Measurements from ENCODE around the gene ABAT.
"Not testable (repeated sequence)": the region's sequence is repeated elsewhere in the genome, so short reads cannot be mapped to it uniquely, and the experiment has no call there.

Gene ABAT

GRCh38 chr16:8682551-8683259 lies 8.3 kb downstream of the ABAT start:
- DNase-seq (ENCODE audit: low read depth) = no peak

GRCh38 chr16:8683640-8684039 lies 9.2 kb downstream of the ABAT start:
- no peak for DNase-seq (ENCODE audit: low read depth)

- no peak for DNase-seq (ENCODE audit: low read depth)
Observed at GRCh38 chr16:8685617-8686016, 11.2 kb downstream of the ABAT start.

- DNase-seq (ENCODE audit: low read depth) = no peak
Observed at GRCh38 chr16:8686031-8686621, 11.7 kb downstream of the ABAT start.

GRCh38 chr16:8686879-8687278 lies 12.5 kb downstream of the ABAT start:
- DNase-seq (ENCODE audit: low read depth) = no peak

GRCh38 chr16:8689686-8690085 lies 15.3 kb downstream of the ABAT start:
- no peak for DNase-seq (ENCODE audit: low read depth)

- DNase-seq (ENCODE audit: low read depth) = no peak
Observed at GRCh38 chr16:8691728-8692127, 17.3 kb downstream of the ABAT start.

GRCh38 chr16:8694795-8695728 lies 20.6 kb downstream of the ABAT start:
- no peak for DNase-seq (ENCODE audit: low read depth)

GRCh38 chr16:8696880-8697279 lies 22.5 kb downstream of the ABAT start:
- no peak for DNase-seq (ENCODE audit: low read depth)

GRCh38 chr16:8697965-8698364 lies 23.5 kb downstream of the ABAT start:
- DNase-seq (ENCODE audit: low read depth) = no peak

GRCh38 chr16:8703693-8704092 lies 29.3 kb downstream of the ABAT start:
- DNase-seq (ENCODE audit: low read depth) = no peak

- no peak for DNase-seq (ENCODE audit: low read depth)
Observed at GRCh38 chr16:8704098-8704497, 29.7 kb downstream of the ABAT start.

- not testable (repeated sequence) for DNase-seq (ENCODE audit: low read depth)
Observed at GRCh38 chr16:8705100-8705822, 30.8 kb downstream of the ABAT start.

GRCh38 chr16:8708536-8708935 lies 34.1 kb downstream of the ABAT start:
- DNase-seq (ENCODE audit: low read depth) = no peak

GRCh38 chr16:8712589-8713361 lies 38.4 kb downstream of the ABAT start:
- no peak for DNase-seq (ENCODE audit: low read depth)

- no peak for DNase-seq (ENCODE audit: low read depth)
Observed at GRCh38 chr16:8713635-8714172, 39.3 kb downstream of the ABAT start.

GRCh38 chr16:8714174-8714573 lies 39.8 kb downstream of the ABAT start:
- DNase-seq (ENCODE audit: low read depth) = no peak

- DNase-seq (ENCODE audit: low read depth) = no peak
Observed at GRCh38 chr16:8714807-8715206, 40.4 kb downstream of the ABAT start.

- no peak for DNase-seq (ENCODE audit: low read depth)
Observed at GRCh38 chr16:8716052-8716451, 41.6 kb downstream of the ABAT start.

- no peak for DNase-seq (ENCODE audit: low read depth)
Observed at GRCh38 chr16:8716592-8716991, 42.2 kb downstream of the ABAT start.

GRCh38 chr16:8717469-8717868 lies 43.1 kb downstream of the ABAT start:
- no peak for DNase-seq (ENCODE audit: low read depth)

All from stromal cell of bone marrow (primary cell).